Activated CD4-positive, alpha-beta T cell treated with anti-CD3 and anti-CD28 coated beads, Interleukin-10, Interleukin-2, amounts not matched to agents 100 ng/mL and 50 ng/mL, durations not matched to agents 16 hours and 8 hours (primary cell): Measurements from ENCODE around the gene ZNF486.
"Not testable (repeated sequence)": the region's sequence is repeated elsewhere in the genome, so short reads cannot be mapped to it uniquely, and the experiment has no call there.

Experiments used
- DNase-seq: peaks from one replicate; pipeline ENCODE4 v3.0.0-alpha.2; 2020

The ZNF486 gene

GRCh38 chr19:20235156-20235555 is 68.1 kb downstream of the ZNF486 start:
- DNase-seq = no peak

DNA sequence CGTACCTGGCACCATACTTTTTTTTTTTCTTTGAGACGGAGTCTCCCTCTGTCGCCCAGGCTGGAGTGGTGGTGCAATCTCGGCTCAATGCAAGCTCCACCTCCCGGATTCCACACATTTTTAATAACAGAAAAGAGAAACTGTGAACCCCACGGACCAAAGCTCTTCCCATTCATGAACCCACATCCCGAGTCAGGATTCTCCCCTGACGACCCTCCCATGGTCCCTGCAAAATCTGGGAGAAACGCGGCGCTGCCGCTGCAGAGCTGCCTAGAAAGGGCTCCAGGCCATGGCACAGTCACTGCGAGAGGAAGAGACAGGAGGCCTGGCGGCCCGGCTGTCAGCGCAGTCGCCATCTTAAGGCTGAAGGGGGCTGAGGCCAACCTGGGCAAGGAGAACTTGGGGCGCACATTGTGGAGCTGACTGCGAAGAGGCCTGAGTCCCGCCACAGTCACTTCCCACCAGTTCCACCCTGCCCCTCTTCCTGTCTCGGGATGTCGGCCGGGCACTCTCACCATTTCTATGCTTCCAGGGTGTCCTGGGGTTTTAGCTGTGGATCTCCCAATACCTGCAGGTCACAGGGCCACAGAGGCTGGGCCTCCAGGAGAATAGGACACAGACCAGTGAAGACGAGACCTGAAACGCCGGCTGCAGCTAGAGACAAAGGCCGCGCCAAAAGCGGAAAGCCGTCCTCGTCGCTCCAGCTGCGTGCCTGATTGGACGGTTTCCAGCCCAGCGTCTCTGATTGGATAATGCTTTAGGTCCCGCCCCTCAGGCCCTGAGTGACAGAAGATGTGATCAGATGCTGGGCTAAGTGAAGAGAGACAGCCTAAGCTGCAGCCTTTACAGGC is 71.0 kb downstream of the ZNF486 start:
- DNase-seq = peak; percentile 92

DNA sequence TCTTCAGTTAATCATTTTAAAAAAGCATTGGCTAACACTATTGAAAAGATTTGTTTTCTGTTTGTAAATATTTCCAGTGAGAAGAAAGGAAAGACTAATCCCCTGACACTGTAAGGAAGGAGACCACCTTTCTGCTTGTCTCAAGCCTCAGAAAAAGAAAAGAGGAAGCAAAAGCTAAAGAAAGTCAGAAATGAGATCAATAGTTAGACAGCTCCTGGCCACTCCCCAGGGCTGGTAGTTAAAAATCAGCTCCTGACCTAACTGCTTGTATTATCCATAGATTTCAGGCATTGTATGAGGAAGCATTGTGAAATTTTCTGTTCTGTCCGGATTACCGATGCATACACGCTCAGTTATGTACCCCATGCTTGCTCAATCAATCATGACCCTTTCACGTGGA is 76.6 kb downstream of the ZNF486 start:
- no peak for DNase-seq

DNA sequence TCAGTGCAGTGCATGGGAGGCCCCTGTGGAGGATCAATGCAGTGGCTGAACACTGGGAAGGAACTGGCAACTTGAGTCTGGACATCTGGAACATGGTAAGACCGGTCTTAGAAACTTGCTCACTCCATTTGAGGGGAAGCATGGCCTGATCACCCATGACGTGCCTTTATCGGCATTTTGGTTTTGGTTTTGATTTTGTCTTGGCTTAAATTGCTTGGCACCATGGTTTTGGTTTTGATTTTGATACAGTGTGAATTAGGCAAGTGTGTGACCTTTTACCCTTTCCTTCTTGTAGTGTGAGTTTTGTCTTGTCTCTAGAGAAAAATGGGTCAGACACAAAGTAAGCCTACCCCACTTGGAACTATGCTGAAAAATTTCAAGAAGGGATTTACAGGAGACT is 77.3 kb downstream of the ZNF486 start:
- no peak for DNase-seq

- DNase-seq = no peak
Observed at GRCh38 chr19:20245309-20245708, 78.3 kb downstream of the ZNF486 start.

- DNase-seq = no peak
Observed at GRCh38 chr19:20247016-20247683, 80.1 kb downstream of the ZNF486 start.

GRCh38 chr19:20248258-20248657 is 81.2 kb downstream of the ZNF486 start:
- DNase-seq = not testable (repeated sequence)
